Endodermal cell (in vitro differentiated cells): ENCODE measurements around the gene ABTB2. TPM values are rescaled to one million over a fixed set of nuclear protein-coding genes. Genes with fewer than 3 reads are reported as not detected.

Experiments used
- DNase-seq: peaks from one replicate; pipeline ENCODE4 v3.0.0-alpha.2; 2017
- H3K27ac ChIP-seq: 2 replicates; pipeline ENCODE4 v1.5.1; 2013; ENCODE audit warnings: mild to moderate bottlenecking, low read depth, low read length, moderate library complexity
- H3K27me3 ChIP-seq: 2 replicates; pipeline ENCODE4 v1.6.1; 2013; ENCODE audit warnings: mild to moderate bottlenecking, low read length, moderate library complexity; ENCODE audit not compliant: insufficient read depth, control insufficient read depth, poor library complexity, severe bottlenecking
- H3K36me3 ChIP-seq: 2 replicates; pipeline ENCODE4 v1.7.0; 2013; ENCODE audit warnings: mild to moderate bottlenecking, low read length, moderate library complexity; ENCODE audit not compliant: control insufficient read depth, insufficient read depth
- H3K4me1 ChIP-seq: one replicate; pipeline ENCODE4 v1.7.0; 2013; ENCODE audit warnings: low read length; ENCODE audit not compliant: control insufficient read depth, insufficient read depth
- H3K4me3 ChIP-seq: 2 replicates; pipeline ENCODE4 v1.5.1; 2013; ENCODE audit warnings: mild to moderate bottlenecking, low read length, moderate library complexity
- H3K9ac ChIP-seq: 2 replicates; pipeline ENCODE4 v1.6.1; 2013; ENCODE audit warnings: mild to moderate bottlenecking, low read length, moderate library complexity; ENCODE audit not compliant: poor library complexity, severe bottlenecking; ENCODE audit errors: extremely low read depth
- H3K9me3 ChIP-seq: 2 replicates; pipeline ENCODE4 v1.6.1; 2013; ENCODE audit warnings: mild to moderate bottlenecking, low read length, moderate library complexity; ENCODE audit not compliant: control insufficient read depth
- H3K27ac Mint-ChIP-seq: 2 replicates; pipeline ENCODE4 v1.8.0; 2020; ENCODE audit warnings: mixed read lengths
- H3K27me3 Mint-ChIP-seq: 2 replicates; pipeline ENCODE4 v1.8.0; 2021; ENCODE audit warnings: mild to moderate bottlenecking, mixed read lengths; ENCODE audit not compliant: insufficient read depth
- H3K36me3 Mint-ChIP-seq: 2 replicates; pipeline ENCODE4 v1.8.0; 2020; ENCODE audit warnings: low read depth, mixed read lengths
- H3K4me1 Mint-ChIP-seq: 2 replicates; pipeline ENCODE4 v1.8.0; 2020; ENCODE audit warnings: mixed read lengths
- H3K4me3 Mint-ChIP-seq: 2 replicates; pipeline ENCODE4 v1.8.0; 2020; ENCODE audit warnings: mild to moderate bottlenecking, moderate library complexity, mixed read lengths
- H3K9me3 Mint-ChIP-seq: 2 replicates; pipeline ENCODE4 v1.8.0; 2020; ENCODE audit warnings: mild to moderate bottlenecking, mixed read lengths
- CTCF ChIP-seq: fragments of 200-600 bp; sonication (generic); conservative IDR thresholded peaks from 2 replicates; pipeline ENCODE4 v1.5.0; 2021; ENCODE audit warnings: antibody characterized with exemption, mild to moderate bottlenecking
- WGBS, 2 experiments: methylation state at CpG; one replicate each; pipeline versions ENCODE4 v1.1.5 to v1.1.7; 2013; ENCODE audit warnings: missing lambda C conversion rate in 2 of 2, mixed read lengths in 1 of 2; ENCODE audit not compliant: insufficient coverage in 1 of 2, insufficient read length in 1 of 2; 5-methylcytosine and 5-hydroxymethylcytosine counted together
- total RNA-seq, 2 donors: library from RNA; stranded (reverse); fragmentation: NEBNext Ultra II Directional in 1 of 2; extraction: Animal tissue kit (Norgen Biotek cat#: 25700) in 1 of 2; gene quantifications; 2 replicates in 1 of 2; 3 replicates in 1 of 2; pipeline ENCODE4 v1.2.1, GENCODE V29; 2021

The ABTB2 gene
- total RNA-seq, 2 donors from 2014 or later, result 2.9 to 5.2 TPM

DNA sequence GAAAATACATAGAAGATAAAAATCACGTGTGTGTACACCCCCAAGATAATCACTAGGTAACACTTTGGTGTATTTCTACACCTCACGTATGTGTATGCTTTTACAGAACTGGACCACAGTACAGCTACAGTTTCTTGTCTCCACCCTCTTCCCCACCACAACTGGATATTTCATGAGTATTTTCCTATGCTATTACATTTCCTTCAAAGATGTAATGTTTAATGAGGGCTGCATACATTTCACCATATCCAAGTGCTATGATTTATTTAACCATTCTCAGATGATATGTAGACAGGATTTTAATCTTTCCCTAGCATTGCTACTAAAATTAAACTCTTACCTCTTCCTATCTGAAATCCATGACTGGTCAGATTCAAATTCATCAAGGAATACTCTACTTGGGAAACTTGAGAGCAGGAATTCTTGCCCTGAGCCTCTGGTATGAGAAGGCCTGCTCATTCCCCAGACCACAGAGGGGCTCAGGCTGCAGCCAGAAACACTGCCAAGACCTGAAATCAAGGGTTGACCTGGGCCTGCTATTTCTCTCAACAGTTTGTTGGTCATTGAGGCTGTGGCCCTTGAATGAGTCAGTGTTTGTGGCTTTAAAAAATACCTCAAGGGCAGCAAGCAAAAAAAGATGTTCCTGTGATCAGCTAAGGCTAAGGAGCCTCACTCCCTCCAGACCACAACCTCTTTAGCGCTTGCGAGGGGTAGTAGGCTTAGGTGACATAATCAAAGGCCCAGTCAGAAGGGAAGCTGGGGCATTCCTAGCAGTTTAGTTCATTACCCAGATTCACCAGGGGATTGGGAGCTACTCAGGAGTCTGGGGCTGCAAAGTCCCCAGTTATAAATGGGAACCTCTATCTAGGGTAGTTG lies 55.5 kb downstream of the ABTB2 start:
- H3K27ac ChIP-seq, result no peak overlapping the region
- Mint-ChIP-seq H3K27me3 (peaks cover 2% of the 10 kb centered on the region), H3K9me3 (no peaks in the 10 kb centered on the region), H3K4me1 (peaks cover 50% of the 10 kb centered on the region), H3K27ac (peak overlapping the region; percentile 90), H3K4me3 (no peak overlapping the region), H3K36me3 (no peaks in the 10 kb centered on the region)
- no peaks in the 10 kb centered on the region for H3K27me3 ChIP-seq
- no peak for TF ChIP-seq CTCF
- no peak overlapping the region for H3K4me3 ChIP-seq
- WGBS, 2 experiments, result 52 to 58% methylated on average over 3 to 4 of the region's 4 CpGs
- no peaks in the 10 kb centered on the region for H3K9me3 ChIP-seq
- H3K4me1 ChIP-seq, result peaks cover 20% of the 10 kb centered on the region
- peak; percentile 76 for DNase-seq
- peak overlapping the region; percentile 33 for H3K9ac ChIP-seq
- no peaks in the 10 kb centered on the region for H3K36me3 ChIP-seq

GRCh38 chr11:34300926-34301295 lies 56.9 kb downstream of the ABTB2 start:
- H3K4me1 Mint-ChIP-seq, result peaks cover 46% of the 10 kb centered on the region
- WGBS, 2 experiments, result 80 to 84% methylated on average over 2 to 3 of the region's 3 CpGs
- Histone ChIP-seq H3K36me3 (no peaks in the 10 kb centered on the region), H3K4me1 (peaks cover 20% of the 10 kb centered on the region), H3K27me3 (no peaks in the 10 kb centered on the region), H3K9me3 (no peaks in the 10 kb centered on the region), H3K4me3 (no peak overlapping the region), H3K9ac (no peak overlapping the region), H3K27ac (no peak overlapping the region)
- no peak for DNase-seq
- no peak overlapping the region for H3K27ac Mint-ChIP-seq
- H3K27me3 Mint-ChIP-seq, result peaks cover 2% of the 10 kb centered on the region
- no peak for TF ChIP-seq CTCF
- no peaks in the 10 kb centered on the region for H3K9me3 Mint-ChIP-seq
- no peak overlapping the region for H3K4me3 Mint-ChIP-seq
- H3K36me3 Mint-ChIP-seq, result no peaks in the 10 kb centered on the region

GRCh38 chr11:34300026-34300925 lies 57.5 kb downstream of the ABTB2 start:
- Histone ChIP-seq H3K9ac (no peak overlapping the region), H3K4me3 (no peak overlapping the region), H3K4me1 (peaks cover 20% of the 10 kb centered on the region), H3K36me3 (no peaks in the 10 kb centered on the region), H3K9me3 (no peaks in the 10 kb centered on the region), H3K27me3 (no peaks in the 10 kb centered on the region), H3K27ac (peak overlapping the region; percentile 5)
- DNase-seq, result no peak
- Mint-ChIP-seq H3K36me3 (no peaks in the 10 kb centered on the region), H3K4me1 (peaks cover 46% of the 10 kb centered on the region), H3K4me3 (no peak overlapping the region), H3K27ac (no peak overlapping the region), H3K9me3 (no peaks in the 10 kb centered on the region), H3K27me3 (peaks cover 2% of the 10 kb centered on the region)
- no peak for TF ChIP-seq CTCF
- 82 to 88% methylated on average over 8 to 11 of the region's 11 CpGs for WGBS, 2 experiments
